BJ (cell line): Measurements from ENCODE around the gene MRPL3. TPM values are rescaled to one million over a fixed set of nuclear protein-coding genes. Genes with fewer than 3 reads are reported as not detected.
A peak's percentile ranks its signal among the peaks of the same experiment; 100 is the strongest.

Source experiments
- CTCF ChIA-PET: fragments of 350-600 bp; formaldehyde crosslinking; extraction: SDS; loops from one replicate; lab custom pipeline; 2021; ENCODE audit warnings: antibody characterized with exemption, inconsistent platforms; lab: Yijun Ruan, JAX
- POLR2A ChIA-PET: fragments of 300-600 bp; sonication (Branson Sonifier 250); formaldehyde crosslinking; extraction: SDS; loops from one replicate; lab custom pipeline; 2021; ENCODE audit warnings: antibody characterized with exemption; lab: Charles Lee
- DNase-seq: peaks from one replicate; pipeline ENCODE4 v3.0.0-alpha.2; 2011; ENCODE audit warnings: low read depth
- H3K27me3 ChIP-seq: 2 replicates; pipeline ENCODE4 v1.6.0; 2011; ENCODE audit warnings: low read length; ENCODE audit not compliant: control insufficient read depth, insufficient read depth
- H3K36me3 ChIP-seq: 2 replicates; pipeline ENCODE4 v1.5.1; 2011; ENCODE audit warnings: low read length; ENCODE audit not compliant: control insufficient read depth, insufficient read depth
- H3K4me3 ChIP-seq: 2 replicates; pipeline ENCODE4 v1.5.1; 2011; ENCODE audit warnings: low read depth, mild to moderate bottlenecking, control low read depth, low read length
- CTCF ChIP-seq: IDR thresholded peaks from 2 replicates; pipeline ENCODE4 v1.5.1; 2011; ENCODE audit warnings: low read depth, mild to moderate bottlenecking, control low read depth, inconsistent platforms, low read length, moderate library complexity; ENCODE audit not compliant: insufficient read depth
- polyA plus RNA-seq: library from polyadenylated mRNA; depleted of rRNA; stranded (reverse); fragments of >200 nt; gene quantifications from 2 replicates; pipeline ENCODE4 v1.2.3, GENCODE V29; 2011

Gene MRPL3
- polyA plus RNA-seq, 1 experiment, result 71.5 TPM

DNA sequence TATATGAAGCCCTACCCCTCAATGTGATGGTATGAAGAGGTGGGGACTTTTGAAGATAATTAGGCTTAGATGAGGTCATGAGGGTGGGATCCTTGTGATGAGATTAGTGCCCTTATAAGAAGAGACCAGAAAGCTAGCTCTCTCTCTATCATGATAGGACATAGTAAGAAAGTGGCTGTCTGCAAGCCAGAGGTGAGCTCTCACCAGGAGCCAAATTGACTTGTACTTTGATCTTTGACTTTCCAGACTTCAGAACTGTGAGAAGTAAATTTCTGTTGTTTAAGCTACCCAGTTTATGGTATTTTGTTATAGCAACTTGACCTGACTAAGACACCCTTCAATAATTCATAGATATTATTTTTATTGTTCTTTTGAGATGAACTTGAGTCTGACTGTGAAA lies 29.9 kb upstream of the MRPL3 start:
- POLR2A ChIA-PET, result no interaction called here
- CTCF ChIA-PET, result no interaction called here

DNA sequence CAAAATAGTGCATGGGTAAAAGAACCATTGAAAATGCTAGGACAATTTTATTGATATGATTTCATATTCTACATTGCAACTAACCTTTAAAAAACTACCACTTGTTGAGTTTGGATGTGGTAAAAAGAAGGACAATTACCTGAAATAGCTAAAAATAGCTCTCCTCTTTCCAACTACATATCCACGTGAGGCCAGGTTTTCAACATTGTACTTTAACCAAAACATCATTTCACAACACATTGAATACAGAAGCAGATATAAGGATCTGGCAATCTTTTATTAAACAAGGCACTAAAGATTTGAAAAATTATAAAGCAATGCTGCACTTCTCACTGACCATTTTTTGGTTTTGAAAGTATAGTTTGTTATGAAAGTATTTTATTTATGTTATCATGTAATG lies 28.1 kb upstream of the MRPL3 start:
- Histone ChIP-seq H3K36me3 (no peaks in the 10 kb centered on the region), H3K27me3 (peaks cover 3% of the 10 kb centered on the region; the same call in 1 of the 2 replicates), H3K4me3 (no peak overlapping the region)
- DNase-seq, result no peak
- ChIA-PET POLR2A (no interaction called here), CTCF (interaction anchor here (0.7 kb wide), 1 partner anchor 9 kb away, joined by 3 read pairs; no protein-coding TSS in a partner anchor)
- no peak for TF ChIP-seq CTCF

More for the DNA sequence above, 29.9 kb upstream of the MRPL3 start:
- Histone ChIP-seq H3K36me3 (no peaks in the 10 kb centered on the region), H3K27me3 (peaks cover 3% of the 10 kb centered on the region; the same call in 1 of the 2 replicates), H3K4me3 (no peak overlapping the region)
- DNase-seq, result no peak
- TF ChIP-seq CTCF, result no peak

- ChIA-PET POLR2A (no interaction called here), CTCF (interaction anchor here (0.7 kb wide), 1 partner anchor 9 kb away, joined by 3 read pairs; no protein-coding TSS in a partner anchor)
- H3K4me3 ChIP-seq, result no peak overlapping the region
- H3K27me3 ChIP-seq, result peaks cover 3% of the 10 kb centered on the region; the same call in 1 of the 2 replicates
- no peak for DNase-seq
- no peaks in the 10 kb centered on the region for H3K36me3 ChIP-seq
- TF ChIP-seq CTCF, result no peak
Measured at GRCh38 chr3:131530388-131530787, 27.6 kb upstream of the MRPL3 start.

DNA sequence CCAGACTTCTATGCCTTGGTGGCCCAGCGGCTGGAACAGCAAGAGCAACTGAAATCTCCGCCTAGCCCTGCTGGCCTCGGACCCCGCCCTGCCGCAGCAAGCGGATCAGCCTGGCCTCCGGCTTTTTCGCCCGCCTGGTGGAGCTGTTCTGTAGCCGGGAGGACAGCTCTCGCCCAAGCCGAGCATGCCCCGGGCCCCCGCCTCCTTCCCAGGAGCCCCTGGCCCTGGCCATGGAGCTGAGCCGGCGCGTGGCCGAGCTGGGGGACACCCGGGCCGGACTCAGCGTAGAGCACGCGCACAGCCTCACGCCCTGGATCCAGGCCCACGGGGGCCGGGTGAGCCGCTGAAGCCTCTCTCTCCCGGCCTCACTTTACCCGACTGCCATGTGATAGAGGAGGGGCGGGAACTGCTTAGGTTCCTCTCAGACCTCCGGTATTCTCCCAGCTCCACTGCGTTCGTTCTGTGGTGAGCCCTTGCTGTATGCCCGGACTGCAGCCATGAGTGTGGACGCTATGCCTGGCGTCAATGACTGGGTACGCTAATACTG lies 24.1 kb upstream of the MRPL3 start:
- CTCF ChIA-PET, result interaction anchor here (0.8 to 1.0 kb wide), 2 partner anchors 11 to 503 kb away, joined by 4 read pairs; no protein-coding TSS in a partner anchor
- POLR2A ChIA-PET, result no interaction called here
- Histone ChIP-seq H3K36me3 (no peaks in the 10 kb centered on the region), H3K27me3 (peaks cover 3% of the 10 kb centered on the region; the same call in 1 of the 2 replicates), H3K4me3 (peak overlapping the region; percentile 38)
- no peak for DNase-seq
- peak; percentile 67 for TF ChIP-seq CTCF

GRCh38 chr3:131518680-131519079 lies 15.9 kb upstream of the MRPL3 start:
- CTCF ChIA-PET, result no interaction called here
- no peak for TF ChIP-seq CTCF

More at GRCh38 chr3:131518680-131519079, 15.9 kb upstream of the MRPL3 start:
- no peak for DNase-seq
- no peak overlapping the region for H3K4me3 ChIP-seq
- no peaks in the 10 kb centered on the region for H3K36me3 ChIP-seq
- peaks cover 4% of the 10 kb centered on the region; the same call in 1 of the 2 replicates for H3K27me3 ChIP-seq
- POLR2A ChIA-PET, result no interaction called here
